Suppressor macrophage treated with lipopolysaccharide for 4 hours (primary cell): ENCODE results near the gene TLK2.
"Not testable (repeated sequence)": the region's sequence is repeated elsewhere in the genome, so short reads cannot be mapped to it uniquely, and the experiment has no call there.

ENCODE experiments used
- DNase-seq: peaks from one replicate; pipeline ENCODE4 v3.0.0-alpha.2; 2020

Gene TLK2

GRCh38 chr17:62478424-62478879 is at the start of gene TLK2:
Gene TLK2, plus strand, starts transcription at chr17:62478825. Its CDS starts 2,301 bp downstream, at chr17:62481126.
- DNase-seq, result peak; percentile 82

- not testable (repeated sequence) for DNase-seq
These were observed 43.4 kb upstream of the TLK2 start for GRCh38 chr17:62435251-62435650.

- DNase-seq, result peak; percentile 19
These were observed 37.4 kb upstream of the TLK2 start for GRCh38 chr17:62441181-62441580.

DNA sequence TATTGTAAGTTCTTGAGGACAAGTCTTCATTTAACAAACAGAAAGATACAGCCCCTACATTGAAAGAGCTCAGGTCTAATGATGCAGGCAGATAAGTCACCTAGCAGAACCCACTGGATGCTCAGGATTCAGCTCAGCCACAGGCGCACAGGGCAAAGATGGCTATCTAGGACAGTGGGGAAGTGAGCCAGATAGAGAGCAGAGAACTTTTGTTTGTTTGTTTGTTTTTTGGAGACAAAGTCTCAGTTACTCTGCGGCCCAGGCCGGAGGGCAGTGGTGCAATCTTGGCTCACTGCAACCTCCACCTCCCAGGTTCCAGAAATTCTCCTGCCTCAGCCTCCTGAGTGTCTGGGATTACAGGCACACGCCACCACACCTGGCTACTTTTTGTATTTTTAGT is 34.6 kb upstream of the TLK2 start:
- DNase-seq, result no peak

- DNase-seq, result not testable (repeated sequence)
These were observed 32.8 kb upstream of the TLK2 start for GRCh38 chr17:62445791-62446190.

DNA sequence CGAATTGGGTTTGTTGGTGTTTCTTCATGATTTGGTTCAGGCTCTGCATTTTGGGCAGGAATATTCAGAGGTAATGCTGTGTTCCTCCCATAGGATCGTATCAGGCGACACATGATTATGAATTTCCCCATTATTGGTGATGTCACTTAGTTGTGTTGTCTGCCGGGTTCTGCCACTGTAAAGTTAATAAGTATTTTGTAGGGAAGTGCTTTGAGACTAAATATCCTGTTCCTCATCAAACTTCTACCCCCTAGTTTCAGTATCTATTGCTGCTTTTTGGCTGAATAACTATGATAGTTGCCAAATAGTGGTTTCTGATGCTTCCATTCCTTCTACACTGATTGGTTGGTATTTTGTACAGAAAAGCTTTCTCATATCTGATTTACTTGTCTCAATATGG is 26.4 kb upstream of the TLK2 start:
- DNase-seq, result peak; percentile 67

GRCh38 chr17:62453041-62453440 is 25.6 kb upstream of the TLK2 start:
- DNase-seq, result not testable (repeated sequence)

DNA sequence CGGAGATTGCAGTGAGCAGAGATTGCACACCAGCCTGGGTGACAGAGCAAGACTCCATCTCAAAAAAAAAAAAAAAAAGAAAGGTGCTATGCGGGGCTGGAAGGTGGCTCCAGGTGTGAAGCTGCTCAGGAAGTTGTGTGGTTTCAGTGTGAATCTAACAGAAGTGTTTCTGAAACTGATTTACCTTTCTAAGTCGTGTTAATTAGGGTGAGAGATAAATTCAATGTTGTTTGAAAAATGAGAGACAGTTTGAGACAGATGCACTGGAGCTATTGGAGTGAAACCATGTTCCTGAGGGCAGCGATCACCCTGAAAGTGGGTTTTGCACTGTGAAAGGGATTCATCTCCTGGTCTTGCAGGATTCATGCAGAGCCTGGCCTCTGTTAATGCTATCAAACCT is 25.0 kb upstream of the TLK2 start:
- DNase-seq, result not testable (repeated sequence)

DNA sequence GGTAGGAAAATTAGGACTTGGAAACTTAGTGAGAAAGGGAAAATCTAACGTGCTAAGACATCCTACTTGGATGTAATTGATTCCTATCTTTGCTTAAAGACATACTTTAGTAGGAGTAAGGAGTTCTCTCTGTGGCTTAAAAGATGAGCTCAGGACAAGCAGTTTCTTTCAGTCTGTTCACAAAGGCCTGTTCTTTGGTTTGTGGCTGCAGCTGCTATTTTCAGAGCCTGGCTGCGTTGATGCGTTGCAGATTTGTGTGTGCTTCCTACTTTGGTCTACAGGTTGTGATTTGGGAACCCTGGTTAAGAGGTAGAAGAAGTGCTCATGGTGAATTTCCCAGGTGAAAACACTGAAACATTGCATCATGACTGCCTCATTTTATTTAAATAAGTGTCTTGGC is 24.5 kb upstream of the TLK2 start:
- DNase-seq, result not testable (repeated sequence)

DNA sequence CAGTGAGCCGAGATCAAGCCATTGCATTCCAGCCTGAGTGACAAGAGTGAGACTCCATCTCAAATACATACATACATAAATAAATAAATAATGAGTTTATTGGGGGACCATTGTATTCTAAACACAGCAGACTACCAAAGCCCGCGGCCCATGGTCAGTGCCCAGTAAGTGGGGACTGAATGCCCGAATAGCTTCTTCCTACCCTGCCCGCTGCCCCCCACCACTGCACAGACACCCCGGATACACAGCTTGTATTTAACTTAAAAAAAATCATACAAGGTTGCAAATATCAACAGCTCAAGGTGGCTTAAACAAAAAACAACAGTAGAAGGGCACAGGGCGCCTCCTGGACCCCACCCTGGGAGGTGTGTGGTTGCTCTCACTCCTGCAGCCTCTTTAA is 22.6 kb upstream of the TLK2 start:
- no peak for DNase-seq

DNA sequence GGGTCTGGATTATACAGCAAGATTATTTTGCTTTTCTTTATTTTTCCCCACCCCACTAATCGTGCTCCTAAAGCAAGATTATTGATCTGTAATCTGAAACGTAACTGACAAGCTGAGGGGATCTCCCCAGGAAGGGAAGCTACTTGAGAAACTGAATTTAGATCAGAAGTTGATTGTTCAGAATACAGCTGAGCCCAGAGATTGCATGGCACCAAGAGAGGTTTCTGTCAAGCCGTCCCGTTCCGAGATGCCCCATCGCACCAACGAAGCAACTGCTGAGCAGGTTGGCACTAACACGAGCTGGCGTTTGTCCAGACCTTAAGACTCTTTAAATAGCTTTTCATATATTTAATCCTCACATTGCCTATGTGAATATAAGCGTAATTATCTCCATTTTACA is 20.1 kb upstream of the TLK2 start:
- not testable (repeated sequence) for DNase-seq

DNA sequence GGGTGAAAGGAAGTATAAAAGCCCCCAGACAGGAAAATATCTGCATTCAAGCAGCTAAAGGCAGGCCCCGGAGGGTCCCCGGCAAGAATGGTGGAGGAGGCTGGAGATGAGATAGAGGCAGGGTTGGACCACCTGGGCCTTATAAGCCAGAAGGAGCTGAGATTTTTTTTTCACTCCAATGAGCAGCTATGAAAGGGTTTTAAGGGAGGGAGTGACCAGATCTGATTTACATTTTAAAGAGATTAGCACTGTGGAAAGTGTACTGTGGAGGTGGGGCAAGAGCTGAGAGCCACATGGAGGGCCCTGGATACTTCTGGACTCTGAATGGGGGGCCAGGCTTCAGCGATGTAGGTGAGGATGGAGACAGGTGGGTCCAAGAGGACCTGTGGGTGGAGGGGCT is 14.2 kb upstream of the TLK2 start:
- DNase-seq, result not testable (repeated sequence)

- not testable (repeated sequence) for DNase-seq
These were observed 13.4 kb upstream of the TLK2 start for GRCh38 chr17:62465271-62465670.

GRCh38 chr17:62470666-62471379 is 7.8 kb upstream of the TLK2 start:
- peak; percentile 55 for DNase-seq

GRCh38 chr17:62471380-62471880 is 7.2 kb upstream of the TLK2 start:
- not testable (repeated sequence) for DNase-seq

DNA sequence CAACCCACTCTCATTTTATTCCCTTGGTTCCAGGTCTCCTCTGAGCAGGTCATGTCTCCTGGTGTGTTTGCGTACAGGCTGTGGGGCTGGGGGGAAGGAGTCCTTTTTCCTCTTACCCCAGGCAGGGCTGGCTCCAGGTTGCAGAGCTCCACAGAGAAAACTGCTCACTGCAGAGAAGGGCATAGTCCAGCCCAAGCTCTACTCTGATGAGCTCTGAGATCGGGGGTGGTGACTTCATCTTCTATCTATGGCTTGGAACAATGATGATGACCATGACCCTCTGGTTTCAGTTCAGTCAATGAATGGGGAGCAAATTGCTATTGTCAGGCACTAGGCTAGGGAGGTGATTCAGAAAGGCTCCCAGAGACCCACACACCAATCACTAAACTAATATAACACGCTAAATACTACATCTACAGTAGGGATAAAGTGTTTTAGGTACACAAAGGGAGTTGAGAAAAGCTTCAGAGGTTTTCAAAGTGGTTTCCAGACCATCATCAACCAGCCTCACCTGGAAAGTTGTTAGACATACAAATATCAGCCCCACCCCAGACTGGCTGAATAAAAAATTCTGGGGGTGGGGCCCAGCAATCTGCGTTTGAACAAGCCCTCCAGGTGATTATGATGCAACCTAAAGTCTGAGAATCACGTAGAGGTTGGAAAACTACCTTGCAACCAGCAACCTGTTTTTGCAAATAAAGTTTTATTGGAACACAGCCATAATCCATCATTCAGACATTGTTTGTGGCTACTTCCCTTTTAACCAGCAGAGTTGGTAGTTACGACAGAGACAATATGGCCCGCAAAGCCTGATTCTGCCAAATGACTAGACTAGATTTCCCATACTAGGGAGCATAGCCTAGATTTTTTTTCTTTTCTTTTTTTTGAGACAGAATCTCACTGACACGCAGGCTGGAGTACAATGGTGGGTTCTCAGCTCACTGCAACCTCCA is 5.3 kb upstream of the TLK2 start:
- DNase-seq, result peak; percentile 25

DNA sequence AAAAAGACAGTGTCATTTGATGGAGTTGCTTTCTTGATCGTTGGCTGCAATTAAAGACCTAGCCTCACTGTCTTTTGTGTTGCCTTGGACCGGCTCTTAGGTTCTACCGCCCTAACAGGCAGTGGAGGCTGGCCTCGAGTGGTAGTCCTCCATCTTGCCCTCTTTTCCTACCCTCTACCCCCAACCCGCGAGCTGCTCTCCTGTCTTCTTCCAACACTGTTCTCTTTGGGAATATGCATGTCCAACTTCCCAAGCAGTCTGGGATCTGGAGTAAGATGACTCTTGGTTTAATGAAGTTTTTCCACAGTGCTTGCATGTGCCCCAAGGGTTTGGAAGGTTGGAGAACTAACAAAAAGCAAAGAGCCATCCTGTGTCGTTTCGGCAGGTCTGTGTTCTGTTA is 1.5 kb upstream of the TLK2 start:
- not testable (repeated sequence) for DNase-seq

GRCh38 chr17:62477718-62478408 is 762 bp upstream of the TLK2 start:
- DNase-seq, result not testable (repeated sequence)

GRCh38 chr17:62478880-62479638 is 434 bp downstream of the TLK2 start:
- peak; percentile 37 for DNase-seq

DNA sequence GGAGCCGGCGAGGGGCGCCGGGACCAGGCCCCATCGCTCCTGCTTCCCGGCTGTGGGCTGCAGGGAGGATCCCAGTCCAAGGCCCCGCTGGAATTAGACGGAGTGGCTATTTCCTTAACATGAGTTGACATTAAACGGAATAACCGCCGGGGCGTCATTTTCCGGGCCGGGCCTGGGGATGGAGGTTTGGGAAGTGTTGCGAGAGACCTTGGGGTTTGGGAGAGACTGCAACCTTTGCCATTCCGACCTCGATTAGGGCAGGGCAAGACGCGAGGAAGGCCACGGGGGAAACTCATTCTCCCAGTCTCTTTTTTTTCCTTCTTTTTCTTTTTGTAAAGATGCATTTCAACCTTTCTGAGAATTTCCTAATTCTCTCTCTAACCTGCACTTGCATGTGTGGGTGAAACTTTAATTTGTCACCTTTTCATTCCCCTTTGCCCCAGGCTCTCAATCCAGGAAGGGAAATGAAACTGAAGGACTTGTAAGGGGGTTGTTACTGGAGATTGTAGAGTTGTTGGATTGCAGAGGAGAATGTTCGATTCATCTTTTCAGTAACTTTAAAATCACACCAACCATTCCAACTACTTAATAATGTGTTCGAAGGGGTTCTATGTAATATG is 1.1 kb downstream of the TLK2 start:
- DNase-seq, result peak; percentile 52

- not testable (repeated sequence) for DNase-seq
These were observed 3.9 kb downstream of the TLK2 start for GRCh38 chr17:62482553-62482952.

GRCh38 chr17:62490990-62491389 is 12.4 kb downstream of the TLK2 start:
- not testable (repeated sequence) for DNase-seq
